A673 (cell line): ENCODE results near the gene BOLA3.

Experiments
- CTCF ChIP-seq: fragments of 300-800, 200-600 bp; sonication (generic); conservative IDR thresholded peaks from 2 replicates; pipeline ENCODE4 v1.5.1; 2017; ENCODE audit warnings: low read depth, mild to moderate bottlenecking, antibody characterized with exemption, low read length, moderate library complexity, mixed read lengths
- EZH2 ChIP-seq: fragments of 200-600 bp; sonication (generic); IDR thresholded peaks from 2 replicates; pipeline ENCODE4 v1.6.1; 2017; ENCODE audit warnings: borderline replicate concordance, low read depth, mild to moderate bottlenecking, mixed read lengths, antibody characterized with exemption, low read length; ENCODE audit not compliant: poor library complexity, severe bottlenecking

- no peak for TF ChIP-seq EZH2
- TF ChIP-seq CTCF, result no peak
Observed at GRCh38 chr2:74128206-74128605, 19.5 kb downstream of the BOLA3 start.
